Measurements from ENCODE around the gene LRRC27. TPM values are rescaled to one million over a fixed set of nuclear protein-coding genes. Genes with fewer than 3 reads are reported as not detected.
"Not testable (repeated sequence)": the region's sequence is repeated elsewhere in the genome, so short reads cannot be mapped to it uniquely, and the experiment has no call there.

LRRC27 gene
- total RNA-seq, 2 donors from 2014 or later = 5.8 to 6.1 TPM

DNA sequence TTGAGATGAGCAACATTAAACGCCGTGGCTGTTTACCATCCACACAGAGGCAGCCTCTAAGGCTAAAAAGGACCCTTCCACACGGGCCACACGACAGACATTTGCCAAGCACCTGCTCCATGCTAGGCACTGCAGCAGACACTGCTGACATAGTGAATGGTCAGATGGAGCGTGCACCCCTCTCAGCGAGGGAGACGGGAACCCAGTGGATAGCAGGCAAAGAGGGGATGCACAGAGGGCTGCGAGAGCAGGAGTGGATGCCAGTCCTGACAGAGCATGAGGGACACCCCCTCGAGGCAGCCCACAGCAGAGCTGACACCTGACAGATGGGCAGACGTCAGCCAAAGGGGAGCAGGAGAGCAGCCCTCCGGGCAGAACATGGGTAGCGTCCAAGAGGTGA is 18.7 kb upstream of the LRRC27 start:
- no peaks in the 10 kb centered on the region for H3K36me3 ChIP-seq
- H3K9me3 ChIP-seq = no peaks in the 10 kb centered on the region
- no peak overlapping the region for H3K9ac ChIP-seq (ENCODE audit: low read depth in 2 of 2, low read length in 2 of 2)
- TF ChIP-seq, protein P1, sequence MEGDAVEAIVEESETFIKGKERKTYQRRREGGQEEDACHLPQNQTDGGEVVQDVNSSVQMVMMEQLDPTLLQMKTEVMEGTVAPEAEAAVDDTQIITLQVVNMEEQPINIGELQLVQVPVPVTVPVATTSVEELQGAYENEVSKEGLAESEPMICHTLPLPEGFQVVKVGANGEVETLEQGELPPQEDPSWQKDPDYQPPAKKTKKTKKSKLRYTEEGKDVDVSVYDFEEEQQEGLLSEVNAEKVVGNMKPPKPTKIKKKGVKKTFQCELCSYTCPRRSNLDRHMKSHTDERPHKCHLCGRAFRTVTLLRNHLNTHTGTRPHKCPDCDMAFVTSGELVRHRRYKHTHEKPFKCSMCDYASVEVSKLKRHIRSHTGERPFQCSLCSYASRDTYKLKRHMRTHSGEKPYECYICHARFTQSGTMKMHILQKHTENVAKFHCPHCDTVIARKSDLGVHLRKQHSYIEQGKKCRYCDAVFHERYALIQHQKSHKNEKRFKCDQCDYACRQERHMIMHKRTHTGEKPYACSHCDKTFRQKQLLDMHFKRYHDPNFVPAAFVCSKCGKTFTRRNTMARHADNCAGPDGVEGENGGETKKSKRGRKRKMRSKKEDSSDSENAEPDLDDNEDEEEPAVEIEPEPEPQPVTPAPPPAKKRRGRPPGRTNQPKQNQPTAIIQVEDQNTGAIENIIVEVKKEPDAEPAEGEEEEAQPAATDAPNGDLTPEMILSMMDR (IDR thresholded peaks at IDR 0.05) = no peak
- intact Hi-C loops (cut with DNase I) = no loop called here
- H3K27me3 ChIP-seq = no peaks in the 10 kb centered on the region
- H3K4me1 ChIP-seq = no peaks in the 10 kb centered on the region
- H3K4me3 ChIP-seq = no peak overlapping the region
- DNase-seq = no peak
- H3K27ac ChIP-seq = no peak overlapping the region

DNA sequence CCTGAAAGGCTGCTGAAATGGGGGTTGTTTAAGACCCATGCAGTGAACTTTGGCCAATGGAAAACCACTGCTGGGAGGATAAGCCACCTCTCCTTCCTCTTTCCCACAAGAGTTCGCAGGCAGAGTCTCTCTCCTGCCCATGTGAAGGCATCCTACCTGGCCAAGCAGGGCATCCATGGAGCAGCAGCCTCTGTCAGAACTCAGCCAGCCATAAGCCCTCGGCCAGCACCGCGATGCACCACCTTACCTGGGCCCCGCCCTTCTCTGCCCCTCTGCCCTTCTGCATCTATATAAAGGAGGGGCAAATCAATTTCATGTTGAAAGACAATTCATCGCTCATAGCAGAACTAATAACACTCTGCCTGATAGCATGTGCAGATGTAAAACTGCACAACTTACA is 18.1 kb upstream of the LRRC27 start:
- Histone ChIP-seq H3K9me3 (no peaks in the 10 kb centered on the region), H3K27ac (no peak overlapping the region), H3K9ac (ENCODE audit: low read depth in 2 of 2, low read length in 2 of 2) (no peak overlapping the region), H3K4me3 (no peak overlapping the region), H3K4me1 (no peaks in the 10 kb centered on the region), H3K36me3 (no peaks in the 10 kb centered on the region), H3K27me3 (no peaks in the 10 kb centered on the region)
- DNase-seq = no peak
- TF ChIP-seq, protein P1 (IDR thresholded peaks at IDR 0.05) = no peak
- intact Hi-C loops (cut with DNase I) = no loop called here

DNA sequence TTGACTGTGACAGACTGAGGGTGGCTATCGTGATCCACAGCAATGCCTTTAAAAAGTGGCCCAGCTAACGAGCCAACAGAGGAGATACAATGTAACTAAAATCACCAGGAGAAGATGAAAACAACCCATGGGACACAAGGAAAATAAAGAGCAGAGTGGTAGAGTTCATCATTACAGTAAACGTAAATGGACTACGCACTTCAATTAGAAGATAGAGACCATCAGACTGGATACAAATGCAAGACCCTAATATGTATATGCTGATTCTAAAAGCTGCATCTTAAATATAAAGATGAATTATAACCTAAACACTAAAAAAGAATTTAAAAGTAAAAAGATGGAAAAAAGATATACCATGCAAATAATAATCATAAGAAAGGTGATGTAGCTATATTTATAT is 17.7 kb upstream of the LRRC27 start:
- Histone ChIP-seq H3K9me3 (no peaks in the 10 kb centered on the region), H3K9ac (ENCODE audit: low read depth in 2 of 2, low read length in 2 of 2) (no peak overlapping the region), H3K27me3 (no peaks in the 10 kb centered on the region), H3K27ac (no peak overlapping the region), H3K4me1 (no peaks in the 10 kb centered on the region), H3K36me3 (no peaks in the 10 kb centered on the region), H3K4me3 (no peak overlapping the region)
- TF ChIP-seq, protein P1 (IDR thresholded peaks at IDR 0.05) = no peak
- no peak for DNase-seq
- intact Hi-C loops (cut with DNase I) = no loop called here

DNA sequence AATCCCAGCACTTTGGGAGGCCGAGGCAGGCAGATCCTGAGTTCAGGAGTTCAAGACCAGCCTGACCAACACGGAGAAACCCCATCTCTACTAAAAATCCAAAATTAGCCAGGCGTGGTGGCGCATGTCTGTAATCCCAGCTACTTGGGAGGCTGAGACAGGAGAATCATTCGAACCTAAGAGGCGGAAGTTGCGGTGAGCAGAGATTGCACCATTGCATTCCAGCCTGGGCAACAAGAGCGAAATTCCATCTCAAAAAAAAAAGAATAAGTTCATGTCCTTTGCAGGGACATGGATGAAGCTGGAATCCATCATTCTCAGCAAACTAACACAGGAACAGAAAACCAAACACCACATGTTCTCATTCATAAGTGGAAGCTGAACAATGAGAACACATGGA is 17.1 kb upstream of the LRRC27 start:
- H3K4me3 ChIP-seq; H3K9me3 ChIP-seq; H3K4me1 ChIP-seq; H3K27me3 ChIP-seq; H3K36me3 ChIP-seq; H3K27ac ChIP-seq; DNase-seq; H3K9ac ChIP-seq (ENCODE audit: low read depth in 2 of 2, low read length in 2 of 2); intact Hi-C loops (cut with DNase I): not testable (repeated sequence)

DNA sequence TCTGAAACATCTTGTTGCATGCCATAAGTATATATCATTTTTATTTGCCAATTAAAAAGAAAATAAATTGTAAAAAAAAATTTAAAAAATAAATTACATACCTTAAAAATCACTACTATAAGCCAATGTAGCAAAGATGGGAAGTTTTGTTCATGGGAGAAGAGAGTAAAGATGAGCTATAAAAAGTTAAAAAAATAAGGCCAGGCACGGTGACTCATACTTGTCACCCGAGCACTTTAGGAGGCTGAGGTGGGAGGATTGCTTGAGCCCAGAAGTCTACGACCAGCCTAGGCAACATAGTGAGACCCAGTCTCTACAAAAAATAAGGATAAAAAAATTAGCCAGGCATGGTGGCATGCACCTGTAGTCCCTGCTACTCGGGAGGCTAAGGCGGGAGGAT is 15.9 kb upstream of the LRRC27 start:
- Histone ChIP-seq H3K36me3 (no peaks in the 10 kb centered on the region), H3K4me1 (no peaks in the 10 kb centered on the region), H3K27ac (no peak overlapping the region), H3K27me3 (no peaks in the 10 kb centered on the region), H3K9me3 (no peaks in the 10 kb centered on the region), H3K4me3 (no peak overlapping the region), H3K9ac (ENCODE audit: low read depth in 2 of 2, low read length in 2 of 2) (no peak overlapping the region)
- intact Hi-C loops (cut with DNase I) = no loop called here
- TF ChIP-seq, protein P1 (IDR thresholded peaks at IDR 0.05) = no peak
- no peak for DNase-seq

DNA sequence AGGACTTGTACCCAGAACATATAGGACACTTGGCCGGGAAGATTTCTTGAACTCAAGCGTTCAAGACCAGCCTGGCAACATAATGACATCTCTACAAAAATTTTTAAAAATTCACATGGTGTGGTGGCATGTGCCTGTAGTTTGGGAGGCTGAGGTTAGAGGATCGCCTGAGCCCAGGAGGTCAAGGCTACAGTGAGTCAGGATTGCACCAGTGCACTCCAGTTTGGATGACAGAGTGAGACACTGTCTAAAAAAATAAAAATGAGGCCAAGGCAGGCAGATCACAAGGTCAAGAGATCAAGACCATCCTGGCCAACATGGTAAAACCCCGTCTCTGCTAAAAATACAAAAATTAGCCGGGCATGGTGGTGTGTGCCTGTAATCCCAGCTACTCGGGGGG is 14.5 kb upstream of the LRRC27 start:
- H3K36me3 ChIP-seq; H3K27ac ChIP-seq; H3K4me3 ChIP-seq; H3K9me3 ChIP-seq; H3K27me3 ChIP-seq; intact Hi-C loops (cut with DNase I); DNase-seq; H3K9ac ChIP-seq (ENCODE audit: low read depth in 2 of 2, low read length in 2 of 2); H3K4me1 ChIP-seq: not testable (repeated sequence)

Measured in colonic mucosa (tissue), 4 donors.